Vagina (tissue), 2 donors: ENCODE measurements around the gene OR4X1.

Experiments used
- CTCF ChIP-seq, 3 experiments: fragments of 450-650 bp in 2 of 3; fragments of 200-600 bp in 1 of 3; sonication (generic) in 1 of 3; IDR thresholded peaks; one replicate each; pipeline ENCODE4 v1.5.1; 2017 to 2019; ENCODE audit warnings: antibody characterized with exemption in 3 of 3, mild to moderate bottlenecking in 2 of 3, moderate library complexity in 2 of 3
- POLR2A ChIP-seq, 2 donors: fragments of 450-650 bp; IDR thresholded peaks; one replicate each; pipeline ENCODE4 v1.6.1; 2017; ENCODE audit warnings: antibody characterized with exemption in 2 of 2, mild to moderate bottlenecking in 2 of 2, moderate library complexity in 2 of 2

- TF ChIP-seq POLR2A (IDR thresholded peaks at IDR 0.05) (no peak), CTCF (IDR thresholded peaks at IDR 0.05) (no peak)
These were observed 25.9 kb upstream of the OR4X1 start for GRCh38 chr11:48237727-48238126.
